K562 (cell line): ENCODE data around the gene APC2. TPM values are rescaled to one million over a fixed set of nuclear protein-coding genes. Genes with fewer than 3 reads are reported as not detected.
A peak's percentile ranks its signal among the peaks of the same experiment; 100 is the strongest.

Experiments
- ATAC-seq: fragments of 200-7000 bp; cut with Tn5 transposase; 3 replicates; pipeline ENCODE4 v1.9.1; 2020; ENCODE audit warnings: moderate library complexity
- BruUV-seq: library from RNA; stranded (reverse); fragments of 400-500 nt; replicated peaks from 2 replicates; lab custom pipeline; 2021; lab: Mats Ljungman, UMichigan
- CTCF ChIA-PET: fragments of 300-600 bp; formaldehyde crosslinking; extraction: SDS; loops from one replicate; lab custom pipeline; 2021; ENCODE audit warnings: low intra/inter-chr PET ratio; lab: Yijun Ruan, JAX
- POLR2A ChIA-PET: fragments of 300-600, 350-650 bp; sonication (Branson Sonifier 250); formaldehyde crosslinking; extraction: SDS; loops from one replicate; lab custom pipeline; 2021; ENCODE audit warnings: antibody characterized with exemption, inconsistent platforms; lab: Yijun Ruan, JAX
- DNase-seq, 4 experiments: peaks; one replicate each; pipeline versions ENCODE4 v3.0.0 to v3.0.0-alpha.2; 2011 to 2018; ENCODE audit warnings: low spot score in 3 of 4, mixed read lengths in 3 of 4; ENCODE audit errors: extremely low read depth in 1 of 4
- FAIRE-seq: peaks from 2 replicates; lab custom pipeline; 2011; peaks lifted over from hg19 to GRCh38; lab: Jason Lieb, UNC
- H2AFZ ChIP-seq: 2 replicates; pipeline ENCODE4 v1.6.0; 2011; ENCODE audit warnings: low read depth, low read length, control low read depth, inconsistent platforms
- H3K27ac ChIP-seq: fragments of 200-600 bp; 3 replicates; pipeline ENCODE4 v1.8.0; 2011; ENCODE audit warnings: low read depth, mild to moderate bottlenecking, control low read depth, inconsistent platforms, low read length, moderate library complexity, mixed read lengths; ENCODE audit errors: extremely low read depth
- H3K27me3 ChIP-seq, 2 experiments: fragments of 300-600 bp in 1 of 2; 2 replicates in 1 of 2; 3 replicates in 1 of 2; pipeline versions ENCODE4 v1.6.0 to v1.8.0; 2011; ENCODE audit warnings: inconsistent platforms in 2 of 2, low read length in 2 of 2, mild to moderate bottlenecking in 1 of 2, mixed read lengths in 1 of 2, moderate library complexity in 1 of 2; ENCODE audit not compliant: control insufficient read depth in 2 of 2, insufficient read depth in 2 of 2
- H3K36me3 ChIP-seq: fragments of 300-600 bp; 3 replicates; pipeline ENCODE4 v1.8.0; 2011; ENCODE audit warnings: mild to moderate bottlenecking, low read length, inconsistent platforms; ENCODE audit not compliant: control insufficient read depth, insufficient read depth
- H3K4me1 ChIP-seq, 2 experiments: fragments of 200-600 bp in 1 of 2; replicated peaks in 1 of 2; 2 replicates in 1 of 2; 3 replicates in 1 of 2; pipeline versions ENCODE4 v1.5.1 to v1.8.0; 2011; ENCODE audit warnings: inconsistent platforms in 2 of 2, low read length in 2 of 2, mild to moderate bottlenecking in 1 of 2, mixed read lengths in 1 of 2, moderate library complexity in 1 of 2; ENCODE audit not compliant: control insufficient read depth in 2 of 2, insufficient read depth in 2 of 2
- H3K4me2 ChIP-seq: 2 replicates; pipeline ENCODE4 v1.6.1; 2011; ENCODE audit warnings: low read length, control low read depth, inconsistent platforms, mixed read lengths; ENCODE audit not compliant: insufficient read depth
- H3K4me3 ChIP-seq: fragments of 200-600 bp; sonication (generic), shearing (Covaris generic); 2 replicates; pipeline ENCODE4 v1.5.1; 2016; ENCODE audit warnings: control low read depth, inconsistent platforms
- H3K79me2 ChIP-seq: fragments of 200-600 bp; 3 replicates; pipeline ENCODE4 v1.8.0; 2011; ENCODE audit warnings: low read length, inconsistent platforms; ENCODE audit not compliant: control insufficient read depth, insufficient read depth
- H3K9ac ChIP-seq, 2 experiments: 2 replicates each; pipeline versions ENCODE4 v1.6.0 to v1.6.1; 2011; ENCODE audit warnings: low read depth in 2 of 2, low read length in 2 of 2, control low read depth in 1 of 2, inconsistent platforms in 1 of 2, mild to moderate bottlenecking in 1 of 2, mixed read lengths in 1 of 2; ENCODE audit not compliant: insufficient read depth in 1 of 2
- H3K9me1 ChIP-seq: one replicate; pipeline ENCODE4 v1.6.0; 2011; ENCODE audit warnings: inconsistent platforms, mild to moderate bottlenecking, low read length, moderate library complexity; ENCODE audit not compliant: control insufficient read depth, insufficient read depth
- H3K9me3 ChIP-seq: replicated peaks from 2 replicates; pipeline ENCODE4 v1.5.1; 2011; ENCODE audit warnings: low read depth, low read length, inconsistent platforms; ENCODE audit not compliant: control insufficient read depth, insufficient read depth
- H4K20me1 ChIP-seq: replicated peaks from 2 replicates; pipeline ENCODE4 v1.6.1; 2011; ENCODE audit warnings: low read length, inconsistent platforms, mixed read lengths; ENCODE audit not compliant: control insufficient read depth, insufficient read depth
- CCNT2 ChIP-seq: IDR thresholded peaks from 2 replicates; pipeline ENCODE4 v1.6.1; 2011; ENCODE audit warnings: borderline replicate concordance, low read depth, mild to moderate bottlenecking, moderate library complexity, mixed read lengths, low read length; ENCODE audit not compliant: insufficient read length; ENCODE audit errors: extremely low read depth
- ELF1 ChIP-seq: fragments of 200-800 bp; sonication (Bioruptor generic); IDR thresholded peaks from 2 replicates; pipeline ENCODE4 v1.6.1; 2016; ENCODE audit warnings: missing genetic modification characterization, missing compliant biosample characterization
- EWSR1 ChIP-seq: fragments of 450-650 bp; IDR thresholded peaks from 2 replicates; pipeline ENCODE4 v1.6.1; 2018; ENCODE audit warnings: borderline replicate concordance, mild to moderate bottlenecking, low read depth, moderate library complexity; ENCODE audit not compliant: partially characterized antibody
- IFI16 ChIP-seq: fragments of 250-450 bp; sonication (Bioruptor Pico); IDR thresholded peaks from 2 replicates; pipeline ENCODE4 v2.1.2; 2022; ENCODE audit warnings: mild to moderate bottlenecking, inconsistent platforms
- L3MBTL2 ChIP-seq: fragments of 450-650 bp; IDR thresholded peaks from 2 replicates; pipeline ENCODE4 v1.6.1; 2016; ENCODE audit warnings: mild to moderate bottlenecking, moderate library complexity
- MAX ChIP-seq: sonication (generic); formaldehyde crosslinking; IDR thresholded peaks from 2 replicates; pipeline ENCODE4 v1.9.0; 2022; ENCODE audit warnings: mild to moderate bottlenecking, missing genetic modification reagents
- NR1H2 ChIP-seq: sonication (generic); formaldehyde crosslinking; IDR thresholded peaks from 2 replicates; pipeline ENCODE4 v1.4.0; 2020; ENCODE audit warnings: mild to moderate bottlenecking, missing genetic modification reagents
- POLR2G ChIP-seq: fragments of 200-400 bp; formaldehyde crosslinking; IDR thresholded peaks from 2 replicates; pipeline ENCODE4 v1.6.1; 2017; ENCODE audit warnings: low read depth, mild to moderate bottlenecking, antibody characterized with exemption, low read length, moderate library complexity
- PRPF4 ChIP-seq: fragments of 200-400 bp; formaldehyde crosslinking; IDR thresholded peaks from one replicate; pipeline ENCODE4 v1.6.1; 2017; ENCODE audit warnings: low read length, low read depth, mild to moderate bottlenecking; ENCODE audit not compliant: insufficient read depth, poor library complexity, severe bottlenecking
- PTTG1 ChIP-seq: fragments of 450-650 bp; IDR thresholded peaks from 2 replicates; pipeline ENCODE4 v1.6.1; 2016; ENCODE audit warnings: low read depth, mild to moderate bottlenecking, missing genetic modification characterization, missing compliant biosample characterization
- PYGO2 ChIP-seq: fragments of 450-650 bp; IDR thresholded peaks from 2 replicates; pipeline ENCODE4 v1.6.1; 2016; ENCODE audit warnings: mild to moderate bottlenecking, missing genetic modification characterization, moderate library complexity, missing compliant biosample characterization
- SMAD1 ChIP-seq: fragments of 150-350 bp; IDR thresholded peaks from 2 replicates; pipeline ENCODE4 v1.6.1; 2014; ENCODE audit warnings: low read length, low read depth; ENCODE audit not compliant: partially characterized antibody
- TAL1 ChIP-seq: fragments of 450-650 bp; IDR thresholded peaks from 2 replicates; pipeline ENCODE4 v1.6.1; 2016; ENCODE audit warnings: mild to moderate bottlenecking
- TCFL5 ChIP-seq: fragments of 250-450 bp; sonication (Bioruptor Pico); conservative IDR thresholded peaks from 2 replicates; pipeline ENCODE4 v1.6.1; 2021; ENCODE audit warnings: mild to moderate bottlenecking, moderate library complexity, matching md5 sums
- ZNF41 ChIP-seq: fragments of 250-450 bp; sonication (Bioruptor Pico); conservative IDR thresholded peaks from 2 replicates; pipeline ENCODE4 v1.4.0; 2020; ENCODE audit warnings: mild to moderate bottlenecking
- WGBS: fragments of 100-300 bp; shearing (Covaris generic); methylation state at CpG from one replicate; pipeline ENCODE4 v1.1.6; 2016; ENCODE audit warnings: low coverage, mixed read lengths; ENCODE audit not compliant: insufficient coverage; ENCODE audit errors: missing lambda C conversion rate; 5-methylcytosine and 5-hydroxymethylcytosine counted together
- in situ Hi-C: fragments of 300-500 bp; cut with MboI; formaldehyde crosslinking; loops from 4 replicates; pipeline ENCODE4 v1.15.0; 2018; ENCODE audit warnings: inconsistent platforms, mixed read lengths
- intact Hi-C: fragments of 100-400 bp; cut with micrococcal nuclease; formaldehyde crosslinking; loops from 2 replicates; pipeline ENCODE4 v1.14.2; 2022
- polyA plus RNA-seq, 8 experiments: library from polyadenylated mRNA; depleted of rRNA in 4 of 8; stranded (reverse) in 5 of 8; unstranded in 3 of 8; fragments of >200 nt; fragmentation: Nextera tagmentation in 2 of 8; fragmentation: Illumina TruSeq in 1 of 8; extraction: Ambion mirVana in 2 of 8; extraction: Trizol in 1 of 8; gene quantifications; 2 replicates each; pipeline versions ENCODE4 v1.2.1 to v1.2.3, GENCODE V29; 2011 to 2014; ENCODE audit warnings: inconsistent platforms in 1 of 8, missing spikeins in 1 of 8
- total RNA-seq, 7 experiments: library from RNA; depleted of rRNA in 6 of 7; stranded (reverse); fragments of >200 nt in 6 of 7; fragmentation: Illumina TruSeq in 2 of 7; extraction: Trizol in 2 of 7; gene quantifications; 2 replicates each; pipeline versions ENCODE4 v1.2.1 to v1.2.3, GENCODE V29; 2011 to 2021; ENCODE audit warnings: low replicate concordance in 1 of 7

APC2 gene
- total and polyA plus RNA-seq, 9 of the 15 experiments (the other 6 are each of a cell fraction or from before 2014, with no cell fraction given) = 0.01 to 0.40 (median 0.05) TPM; not detected in 3

DNA sequence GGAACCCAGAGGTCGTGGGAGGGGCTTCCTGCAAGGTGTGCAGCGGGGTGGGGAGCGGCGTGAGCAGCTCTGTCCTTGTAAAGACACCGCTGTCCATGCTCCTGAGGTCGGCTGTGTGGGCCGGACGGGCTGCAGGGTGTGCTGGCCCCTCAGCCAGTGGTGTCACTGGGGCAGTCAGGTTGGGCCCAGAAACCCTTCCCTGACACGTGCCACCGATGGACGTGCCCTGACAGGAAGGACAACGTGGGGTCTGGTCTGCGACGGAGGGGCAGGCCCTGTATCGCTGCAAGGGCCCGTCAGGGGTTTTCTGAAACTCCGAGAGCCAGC lies 15.9 kb upstream of the APC2 start:
- no peak overlapping the region for H3K4me2 ChIP-seq
- intact Hi-C loops (no loop called here), in situ Hi-C loops (no loop called here)
- H3K27me3 ChIP-seq = no peaks in the 10 kb centered on the region
- no peak overlapping the region for H3K4me3 ChIP-seq
- H3K27ac ChIP-seq = peak overlapping the region; percentile 71; the same call in 1 of the 3 replicates
- H3K4me1 ChIP-seq = peaks cover 15 to 80% of the 10 kb centered on the region in 2 experiments; a peak in 4 of 5 replicates
- CTCF ChIA-PET = no interaction called here
- peaks cover 21% of the 10 kb centered on the region for H3K79me2 ChIP-seq
- ATAC-seq (no peak), FAIRE-seq (no peak), DNase-seq (no peak)
- peak; percentile 18; the same call in 1 of the 2 replicates for TF ChIP-seq MAX (CRISPR knock-in tag)
- TF ChIP-seq SMAD1 = no peak
- no peak overlapping the region for H2AFZ ChIP-seq
- BruUV-seq = no TSS peak
- POLR2A ChIA-PET = interaction anchor here (0.6 to 7.0 kb wide), 3 partner anchors 11 to 132 kb away, joined by 4 to 52 read pairs (median 5); no protein-coding TSS in a partner anchor
- no peaks in the 10 kb centered on the region for H3K9me3 ChIP-seq
- peaks cover 3% of the 10 kb centered on the region for H3K9me1 ChIP-seq
- WGBS = 95% methylated on average over 16 of the region's 17 CpGs
- H3K36me3 ChIP-seq = peaks cover 62% of the 10 kb centered on the region; the same call in 2 of the 3 replicates
- peaks cover 21% of the 10 kb centered on the region for H4K20me1 ChIP-seq
- H3K9ac ChIP-seq = peak overlapping the region in 1 of 2 experiments; percentile 78; a peak in 2 of 4 replicates

DNA sequence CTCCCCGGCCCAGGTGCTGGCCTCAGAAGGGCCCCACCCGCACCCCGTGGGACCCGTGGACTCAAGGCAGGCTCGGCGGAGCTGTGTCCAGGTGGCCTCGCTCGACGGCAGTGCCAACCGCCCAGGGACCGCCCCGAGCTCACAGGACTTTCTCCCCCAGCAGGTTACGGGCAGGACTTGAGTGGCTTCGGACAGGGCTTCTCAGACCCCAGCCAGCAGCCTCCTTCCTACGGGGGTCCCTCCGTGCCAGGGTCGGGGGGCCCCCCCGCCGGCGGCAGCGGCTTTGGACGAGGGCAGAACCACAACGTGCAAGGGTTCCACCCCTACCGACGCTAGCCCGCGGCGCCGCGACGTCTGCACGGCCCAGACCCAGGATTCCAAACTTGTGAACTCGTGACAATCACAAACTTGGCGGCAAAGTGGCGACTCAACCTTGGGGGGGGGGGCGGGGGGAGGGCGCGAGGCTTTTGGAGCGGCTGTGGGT lies 15.3 kb upstream of the APC2 start:
- Histone ChIP-seq H2AFZ (no peak overlapping the region), H3K9ac (peak overlapping the region in 1 of 2 experiments; percentile 78; a peak in 2 of 4 replicates), H3K27ac (peak overlapping the region; percentile 71; the same call in 1 of the 3 replicates), H3K79me2 (peaks cover 26% of the 10 kb centered on the region), H4K20me1 (peaks cover 27% of the 10 kb centered on the region), H3K27me3 (no peaks in the 10 kb centered on the region), H3K4me2 (no peak overlapping the region), H3K9me1 (peaks cover 3% of the 10 kb centered on the region), H3K4me1 (peaks cover 15 to 78% of the 10 kb centered on the region in 2 experiments; a peak in 4 of 5 replicates), H3K9me3 (no peaks in the 10 kb centered on the region), H3K36me3 (peaks cover 61% of the 10 kb centered on the region; the same call in 2 of the 3 replicates), H3K4me3 (no peak overlapping the region)
- in situ Hi-C loops (no loop called here), intact Hi-C loops (no loop called here)
- DNase-seq (peak in 2 of 4 experiments; percentile 14 to 54), ATAC-seq (no peak), FAIRE-seq (no peak)
- ChIA-PET POLR2A (interaction anchor here (0.6 to 7.0 kb wide), 5 partner anchors 19 to 343 kb away, joined by 3 to 52 read pairs (median 3); no protein-coding TSS in a partner anchor), CTCF (no interaction called here)
- 57% methylated on average over 24 of the region's 39 CpGs for WGBS
- no TSS peak for BruUV-seq
- no peak for TF ChIP-seq PYGO2 (tag)
- no peak for TF ChIP-seq ELF1 (tag)
- TF ChIP-seq POLR2G = peak; percentile 67; the same call in 1 of the 2 replicates
- TF ChIP-seq PRPF4 = peak; percentile 39
- TF ChIP-seq EWSR1 = no peak
- no peak for TF ChIP-seq CCNT2
- no peak for TF ChIP-seq TAL1
- TF ChIP-seq PTTG1 (tag) = no peak
- TF ChIP-seq L3MBTL2 = peak; percentile 23
- TF ChIP-seq TCFL5 (CRISPR knock-in tag) = no peak
- TF ChIP-seq IFI16 (CRISPR knock-in tag) = no peak
- TF ChIP-seq NR1H2 (CRISPR knock-in tag) = no peak
- TF ChIP-seq ZNF41 = no peak
